PC-9 (cell line): Measurements from ENCODE around the gene MYBPC3.

Source experiments
- CTCF ChIP-seq: fragments of 200-600 bp; sonication (generic); conservative IDR thresholded peaks from 2 replicates; pipeline ENCODE4 v1.6.1; 2017; ENCODE audit warnings: mixed run types, antibody characterized with exemption, mild to moderate bottlenecking, moderate library complexity
- EZH2 ChIP-seq: fragments of 200-600 bp; sonication (generic); IDR thresholded peaks from 2 replicates; pipeline ENCODE4 v1.8.0; 2017; ENCODE audit warnings: antibody characterized with exemption, low read depth

DNA sequence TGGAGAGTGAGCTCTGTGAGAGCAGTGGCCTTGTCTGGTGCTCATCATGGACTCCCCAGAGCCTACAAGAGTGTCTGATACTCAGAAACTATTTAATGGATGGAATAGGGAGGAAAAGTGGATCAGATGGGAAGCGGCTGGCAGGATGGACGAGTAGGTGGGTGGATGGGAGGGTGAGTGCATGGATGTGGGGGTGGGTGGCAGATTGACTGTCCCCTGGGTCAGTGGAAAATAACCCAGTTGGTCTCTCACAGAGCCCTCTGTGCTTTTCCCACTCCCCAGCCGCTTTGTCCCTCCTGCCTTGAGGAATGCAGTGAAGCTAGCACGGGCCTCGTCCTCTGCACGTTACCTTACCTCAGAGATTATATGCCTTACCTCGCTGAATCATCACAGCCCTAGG is 19.9 kb upstream of the MYBPC3 start:
- TF ChIP-seq CTCF, result no peak
- TF ChIP-seq EZH2, result no peak
